IMR-90 (cell line): ENCODE data around the gene DCDC2.

Source experiments
- BHLHE40 ChIP-seq: fragments of 150-350 bp; IDR thresholded peaks from 2 replicates; pipeline ENCODE4 v1.6.1; 2016; ENCODE audit warnings: mild to moderate bottlenecking, low read depth, low read length
- CEBPB ChIP-seq: IDR thresholded peaks from 2 replicates; pipeline ENCODE4 v1.6.1; 2012; ENCODE audit warnings: low read depth, low read length, improper control_type of control experiment
- CHD1 ChIP-seq: IDR thresholded peaks from 2 replicates; pipeline ENCODE4 v1.6.1; 2012; ENCODE audit warnings: low read depth, low read length, improper control_type of control experiment
- CTCF ChIP-seq: conservative IDR thresholded peaks from 2 replicates; pipeline ENCODE4 v1.5.1; 2012; ENCODE audit warnings: mild to moderate bottlenecking, low read depth, low read length, improper control_type of control experiment
- ELK1 ChIP-seq: fragments of 150-350 bp; IDR thresholded peaks from 2 replicates; pipeline ENCODE4 v1.6.1; 2016; ENCODE audit warnings: low read depth, mild to moderate bottlenecking, low read length, moderate library complexity, borderline replicate concordance
- NFE2L2 ChIP-seq: fragments of 150-350 bp; IDR thresholded peaks from 2 replicates; pipeline ENCODE4 v1.6.1; 2016; ENCODE audit warnings: low read depth, mild to moderate bottlenecking, low read length
- POLR2A ChIP-seq: IDR thresholded peaks from 2 replicates; pipeline ENCODE4 v1.6.1; 2012; ENCODE audit warnings: mild to moderate bottlenecking, low read depth, low read length
- RAD21 ChIP-seq: IDR thresholded peaks from 2 replicates; pipeline ENCODE4 v1.6.1; 2012; ENCODE audit warnings: low read length, improper control_type of control experiment
- SMC3 ChIP-seq: fragments of 150-350 bp; IDR thresholded peaks from 2 replicates; pipeline ENCODE4 v1.6.1; 2016; ENCODE audit warnings: low read depth, mild to moderate bottlenecking, antibody characterized with exemption, low read length, moderate library complexity
- USF2 ChIP-seq: fragments of 150-350 bp; IDR thresholded peaks from 2 replicates; pipeline ENCODE4 v1.6.1; 2017; ENCODE audit warnings: mild to moderate bottlenecking, antibody characterized with exemption, low read length, low read depth

GRCh38 chr6:24273096-24273870, 84.6 kb downstream of the DCDC2 start:
- TF ChIP-seq NFE2L2 = no peak
- TF ChIP-seq CTCF = no peak
- TF ChIP-seq ELK1 = no peak
- no peak for TF ChIP-seq CEBPB
- no peak for TF ChIP-seq POLR2A
- TF ChIP-seq CHD1 = no peak
- TF ChIP-seq SMC3 = no peak
- no peak for TF ChIP-seq RAD21
- no peak for TF ChIP-seq USF2
- TF ChIP-seq BHLHE40 = no peak
